HG03460 (cell line): ENCODE measurements around the gene FHIP1A.
A peak's percentile ranks its signal among the peaks of the same experiment; 100 is the strongest.

Experiments
- ATAC-seq: cut with Tn5 transposase; IDR thresholded peaks from one replicate; pipeline ENCODE4 v1.9.1; 2021; ENCODE audit not compliant: unreplicated experiment

Gene FHIP1A

GRCh38 chr4:151417766-151418376, 8.9 kb downstream of the FHIP1A start:
- ATAC-seq, result no peak

- ATAC-seq, result no peak
These were observed 9.4 kb downstream of the FHIP1A start for GRCh38 chr4:151418385-151418784.

DNA sequence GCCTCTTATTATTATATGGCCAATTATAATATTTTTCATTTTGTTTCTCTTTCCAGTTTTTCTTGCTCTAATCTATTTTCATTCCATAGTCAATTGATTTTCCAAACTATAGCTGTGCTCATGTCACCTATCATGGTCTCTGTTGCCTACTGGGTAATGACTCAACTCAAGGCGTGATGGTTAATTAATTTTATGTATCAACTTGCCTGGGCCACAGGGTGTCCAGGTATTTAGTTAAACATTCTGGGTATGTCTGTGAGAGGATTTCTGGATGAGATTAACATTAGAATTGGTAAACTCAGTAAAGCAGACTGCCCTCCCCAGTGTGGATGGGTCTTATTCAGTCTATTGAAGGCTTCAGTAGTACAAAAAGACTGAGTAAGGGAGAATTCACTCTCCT, 9.9 kb downstream of the FHIP1A start:
- no peak for ATAC-seq

GRCh38 chr4:151420250-151420807, 11.4 kb downstream of the FHIP1A start:
- ATAC-seq, result no peak

DNA sequence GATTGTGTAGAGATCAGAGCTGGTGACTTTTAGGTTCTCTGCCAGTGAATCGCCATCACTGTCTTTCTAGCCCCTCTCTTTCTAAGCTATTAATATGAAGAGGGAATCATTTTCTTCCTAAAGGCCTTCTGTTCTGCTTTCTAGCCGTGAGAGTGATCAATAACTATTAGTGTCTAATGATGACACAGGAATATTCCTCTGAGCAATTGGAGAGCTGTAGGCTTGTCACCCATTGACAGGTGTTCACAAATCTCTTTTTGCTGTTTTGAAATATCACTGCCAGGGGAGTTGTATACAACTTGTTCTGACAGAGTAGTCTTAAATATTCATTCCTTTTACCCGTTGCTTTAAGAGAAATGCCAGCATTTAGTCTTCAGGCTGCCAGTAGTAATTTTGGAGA, 13.9 kb downstream of the FHIP1A start:
- ATAC-seq, result no peak

- no peak for ATAC-seq
These were observed 17.5 kb downstream of the FHIP1A start for GRCh38 chr4:151426513-151426912.

GRCh38 chr4:151427266-151427665, 18.3 kb downstream of the FHIP1A start:
- ATAC-seq, result no peak

DNA sequence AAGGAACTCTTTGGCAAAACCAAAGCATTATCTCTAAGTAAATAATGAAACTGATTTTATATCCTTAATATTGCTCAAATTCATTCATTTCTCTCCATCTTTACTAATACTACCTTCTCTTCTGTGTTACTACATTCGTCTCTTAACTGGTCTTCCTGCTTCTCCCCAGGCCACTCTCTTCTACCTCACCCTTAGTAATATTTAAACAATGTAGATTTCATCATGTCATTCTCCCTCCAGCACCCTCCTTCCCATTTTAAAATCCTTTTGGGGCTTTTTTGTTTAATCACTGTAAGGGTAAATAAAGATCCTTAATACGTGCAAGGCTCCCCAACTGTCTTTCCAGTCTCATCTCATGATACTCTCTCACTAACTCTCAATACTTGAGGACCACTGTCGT, 19.4 kb downstream of the FHIP1A start:
- no peak for ATAC-seq

DNA sequence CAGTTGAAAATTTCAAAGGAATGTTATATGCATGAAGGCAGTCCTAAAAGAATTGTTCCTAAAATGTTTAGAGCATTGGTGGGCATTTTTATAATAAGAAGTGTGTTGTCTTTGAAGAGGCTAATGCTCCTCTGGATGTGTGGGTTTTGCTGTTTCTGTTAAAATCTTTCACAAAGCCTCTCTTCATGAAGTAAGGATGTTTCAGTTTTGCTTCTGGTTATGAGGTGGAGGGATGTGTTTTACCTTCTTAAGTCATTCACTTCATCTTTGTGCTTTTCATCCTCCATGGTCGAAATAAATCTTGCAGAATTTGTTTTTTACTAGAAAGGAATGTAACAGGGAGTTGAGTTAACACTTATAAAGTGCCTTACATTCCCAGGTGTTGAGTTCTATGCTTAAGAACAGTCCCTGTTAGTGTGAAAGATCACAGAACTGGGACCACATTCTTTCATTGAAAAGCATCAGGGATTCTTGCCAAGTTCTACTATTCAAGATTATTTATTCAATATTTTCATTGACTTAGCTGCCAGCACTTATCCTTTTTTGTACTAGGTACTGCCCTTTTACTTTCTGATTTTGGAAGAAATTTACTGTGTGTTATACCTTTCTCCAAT, 21.1 kb downstream of the FHIP1A start:
- ATAC-seq, result peak; percentile 83

GRCh38 chr4:151430740-151431457, 21.9 kb downstream of the FHIP1A start:
- no peak for ATAC-seq

GRCh38 chr4:151431728-151432127, 22.8 kb downstream of the FHIP1A start:
- ATAC-seq, result no peak

DNA sequence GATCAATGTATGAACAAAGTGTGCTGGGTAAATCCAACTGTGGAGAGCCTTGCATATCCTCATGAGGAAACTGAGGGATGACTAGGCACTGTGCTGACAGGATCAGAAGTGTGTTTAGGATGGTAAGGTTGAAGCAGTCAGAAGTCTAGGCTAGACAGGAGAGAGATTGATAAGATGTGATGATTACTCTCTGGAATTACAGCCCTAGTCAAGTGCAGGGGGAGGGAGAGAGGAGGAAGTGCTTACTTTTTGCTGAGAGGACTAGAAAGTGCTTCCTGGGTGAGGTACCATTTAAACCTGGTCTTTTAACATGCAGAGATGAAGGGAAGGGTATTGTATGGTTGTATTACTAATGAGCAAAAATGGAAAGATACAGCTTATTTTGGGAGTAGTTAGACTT, 23.7 kb downstream of the FHIP1A start:
- no peak for ATAC-seq

DNA sequence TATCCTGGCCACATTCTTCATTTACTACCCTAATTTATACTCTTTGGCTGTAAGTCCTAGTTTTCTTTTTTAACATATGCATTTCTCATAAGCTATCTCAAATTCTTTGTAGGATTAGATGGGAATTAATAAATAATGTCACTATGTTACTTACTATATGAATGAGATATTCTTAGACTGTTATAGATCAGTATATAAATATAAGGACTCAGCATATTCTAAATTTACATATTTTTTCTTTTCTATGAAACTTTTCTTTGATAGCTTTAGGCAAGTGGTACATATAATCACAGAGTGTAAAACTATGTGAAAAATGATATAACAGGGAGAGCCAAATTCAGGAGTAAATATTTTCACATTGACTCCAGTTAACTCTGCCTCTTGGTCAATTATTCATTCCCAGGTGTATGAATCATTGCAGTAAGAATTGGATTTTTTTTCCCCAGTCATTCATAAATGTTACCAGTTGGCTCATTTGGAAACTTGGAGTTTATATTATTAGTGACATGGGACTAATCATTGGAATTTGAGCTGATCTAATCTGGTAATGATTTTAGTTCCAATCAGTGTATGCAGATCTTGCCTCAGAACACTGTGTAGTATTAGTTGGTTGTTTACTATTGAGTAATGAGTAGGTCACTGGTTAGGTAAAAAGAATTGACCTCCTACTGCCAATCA, 25.3 kb downstream of the FHIP1A start:
- no peak for ATAC-seq

DNA sequence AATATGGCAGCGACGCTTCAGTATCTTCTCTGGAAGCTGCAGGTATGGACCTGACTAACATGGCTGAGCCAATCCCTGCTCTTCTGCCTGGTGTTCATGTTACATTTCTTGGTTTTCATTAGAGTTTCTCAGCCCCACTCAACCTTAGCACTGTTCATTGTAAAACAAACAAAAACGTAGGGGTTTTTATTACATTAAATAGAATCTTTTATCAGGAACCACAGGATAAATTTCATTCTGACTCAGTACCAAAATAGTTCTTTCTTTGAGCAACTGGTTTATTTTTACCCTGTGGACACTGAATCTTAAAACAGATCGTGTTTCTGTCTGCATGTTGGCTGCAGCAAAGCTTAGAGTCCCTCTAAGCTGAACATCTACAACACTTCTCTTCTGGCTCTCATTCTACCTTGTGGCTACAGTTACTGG, 27.1 kb downstream of the FHIP1A start:
- no peak for ATAC-seq

DNA sequence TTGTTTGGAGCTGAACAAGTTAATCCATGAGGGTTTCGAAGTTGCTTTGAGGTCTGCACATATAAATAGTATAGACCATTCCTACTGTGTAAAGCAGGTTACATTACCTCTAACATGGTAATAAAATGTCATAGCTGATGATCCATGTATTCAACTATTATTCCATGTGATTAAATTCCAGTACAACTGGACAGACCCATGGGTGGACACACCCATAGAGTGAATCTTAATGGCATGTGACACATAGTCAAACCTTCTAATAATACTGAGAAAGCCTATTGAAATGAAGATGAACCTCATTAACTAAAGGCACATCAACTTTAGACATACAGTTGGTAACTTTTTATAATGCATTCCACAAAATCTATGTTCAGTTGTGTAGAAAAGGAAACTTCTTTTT, 28.5 kb downstream of the FHIP1A start:
- no peak for ATAC-seq

GRCh38 chr4:151438154-151438553, 29.2 kb downstream of the FHIP1A start:
- no peak for ATAC-seq

DNA sequence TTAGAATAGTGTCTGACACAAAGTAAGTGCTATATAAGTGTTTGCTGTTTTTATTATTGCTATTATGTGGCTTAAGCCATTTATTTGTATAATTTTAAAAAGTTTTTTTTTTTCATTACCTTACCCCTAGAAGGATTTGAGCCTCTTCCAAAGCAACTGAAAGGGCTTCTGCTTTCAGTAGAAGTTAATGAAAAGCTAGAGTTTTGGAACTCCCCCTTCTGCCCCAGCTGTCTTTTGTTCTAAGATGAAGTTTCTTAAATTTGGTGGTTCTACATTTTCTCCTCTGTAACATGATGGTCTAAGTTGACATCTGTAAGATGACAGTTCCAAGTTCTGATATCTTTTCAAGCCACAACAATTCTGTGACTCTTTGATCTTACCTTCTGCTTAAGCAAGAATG, 30.3 kb downstream of the FHIP1A start:
- ATAC-seq, result peak; percentile 71

DNA sequence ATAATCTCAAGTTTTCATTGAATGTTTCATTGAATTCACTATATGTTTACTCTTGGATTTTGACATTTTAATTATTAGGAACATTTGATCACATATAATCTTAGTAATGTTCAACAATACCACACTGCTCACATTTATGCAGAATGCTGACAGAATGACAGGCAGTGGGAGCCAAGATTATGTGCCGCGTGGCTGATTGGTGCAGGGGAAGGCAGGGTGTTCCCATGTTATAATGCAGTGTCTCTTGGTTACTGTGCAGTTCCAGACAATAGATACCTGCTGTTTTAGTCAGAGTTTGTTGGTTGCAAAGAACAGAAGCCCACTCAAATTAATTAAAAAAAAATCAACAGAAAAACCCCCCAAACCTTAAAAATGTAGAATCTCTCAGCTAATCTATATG, 33.0 kb downstream of the FHIP1A start:
- no peak for ATAC-seq

DNA sequence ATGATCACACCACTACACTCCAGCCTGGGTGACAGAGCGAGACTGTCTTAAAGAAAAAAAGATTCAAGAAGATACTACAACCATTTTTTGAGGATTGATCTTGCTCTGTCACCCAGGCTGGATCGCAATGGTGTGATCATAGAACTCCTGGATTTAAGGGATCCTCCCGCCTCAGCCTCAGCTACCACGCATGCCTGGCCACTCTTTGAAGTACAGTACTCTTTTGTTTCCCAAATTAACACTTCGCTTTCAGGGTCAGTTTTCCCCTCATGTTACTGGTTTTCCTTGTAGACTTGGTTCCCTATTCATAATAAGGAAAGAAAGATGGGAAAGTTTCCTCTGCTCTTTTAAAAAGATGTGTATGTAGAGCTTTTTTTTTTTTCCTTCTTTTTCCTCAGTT, 34.3 kb downstream of the FHIP1A start:
- no peak for ATAC-seq

GRCh38 chr4:151443752-151444151, 34.8 kb downstream of the FHIP1A start:
- ATAC-seq, result no peak

DNA sequence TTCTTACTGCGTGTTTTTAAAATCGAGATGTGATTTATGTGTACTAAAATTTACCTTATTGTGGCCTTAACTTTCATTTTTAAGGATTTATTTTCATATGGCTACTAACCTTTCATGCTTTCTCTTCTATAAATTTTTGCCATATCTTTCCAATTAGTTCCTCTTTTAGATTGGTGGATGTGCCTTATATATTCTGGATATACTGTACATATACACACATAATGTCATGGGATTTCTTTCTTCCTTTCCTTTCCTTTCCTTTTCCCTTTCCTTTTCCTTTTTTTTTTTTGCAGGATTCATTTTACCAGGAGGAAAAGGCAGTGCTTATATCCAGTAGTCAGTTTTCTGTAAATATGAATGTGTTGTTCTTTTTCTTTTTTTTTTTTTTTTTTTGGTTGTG, 37.2 kb downstream of the FHIP1A start:
- ATAC-seq, result no peak

GRCh38 chr4:151454513-151454912, 45.5 kb downstream of the FHIP1A start:
- no peak for ATAC-seq
